Measurements from ENCODE around the gene CYBRD1.
"Not testable (repeated sequence)": the region's sequence is repeated elsewhere in the genome, so short reads cannot be mapped to it uniquely, and the experiment has no call there.

The CYBRD1 gene

DNA sequence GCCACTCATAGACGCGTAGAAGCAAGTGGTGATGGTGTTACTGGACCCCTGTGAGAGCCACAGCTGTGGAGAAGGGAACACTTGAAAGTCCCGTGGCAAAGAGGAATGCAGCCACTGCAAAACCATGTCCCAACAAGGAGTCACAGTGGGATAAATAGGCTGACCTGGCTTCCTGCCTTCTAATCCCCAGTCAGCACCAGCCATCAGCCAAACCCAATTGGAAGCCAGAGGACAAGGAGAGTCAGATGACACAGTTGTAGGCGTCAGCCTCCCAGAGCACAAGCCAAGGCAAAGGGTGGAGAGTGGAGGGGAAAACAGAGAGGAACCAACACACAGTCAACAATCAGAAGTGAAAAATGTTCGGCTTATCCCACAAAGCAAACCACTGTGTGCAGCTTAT is 5.5 kb upstream of the CYBRD1 start:
- Histone ChIP-seq H3K9ac (ENCODE audit: low read length) (no peak overlapping the region), H3K27me3 (ENCODE audit: control insufficient read depth, insufficient read depth, low read length) (peaks cover 11% of the 10 kb centered on the region), H3K27ac (ENCODE audit: low read depth, low read length) (no peak overlapping the region), H3K4me3 (ENCODE audit: low read depth, low read length) (no peak overlapping the region), H3K9me3 (ENCODE audit: control insufficient read depth, insufficient read depth, low read depth, low read length) (no peaks in the 10 kb centered on the region), H3K4me1 (ENCODE audit: control insufficient read depth, insufficient read depth, low read length) (peaks cover 29% of the 10 kb centered on the region), H3K36me3 (ENCODE audit: control insufficient read depth, insufficient read depth, low read length) (no peaks in the 10 kb centered on the region)

DNA sequence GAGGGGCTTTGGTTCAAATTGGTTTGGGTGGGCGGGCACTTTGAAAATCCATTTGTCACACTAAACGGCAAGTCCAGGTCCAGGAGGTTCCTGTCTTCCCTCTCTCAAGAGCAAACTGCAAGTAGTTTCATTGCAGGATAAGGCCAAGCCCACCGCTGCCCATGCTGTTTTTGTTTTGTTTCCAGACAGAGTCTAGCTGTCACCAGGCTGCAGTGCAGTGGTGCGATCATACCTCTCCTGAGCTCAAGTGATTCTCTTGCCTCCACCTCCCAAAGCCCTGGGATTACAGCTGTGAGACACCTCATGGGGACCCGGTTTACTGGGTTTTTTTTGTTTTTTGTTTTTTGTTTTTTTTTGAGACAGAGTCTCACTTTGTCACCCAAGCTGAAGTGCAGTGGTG is 1.8 kb upstream of the CYBRD1 start:
- H3K4me3 ChIP-seq (ENCODE audit: low read depth, low read length): no peak overlapping the region
- H3K27me3 ChIP-seq (ENCODE audit: control insufficient read depth, insufficient read depth, low read length): peaks cover 23% of the 10 kb centered on the region
- H3K9ac ChIP-seq (ENCODE audit: low read length): no peak overlapping the region

DNA sequence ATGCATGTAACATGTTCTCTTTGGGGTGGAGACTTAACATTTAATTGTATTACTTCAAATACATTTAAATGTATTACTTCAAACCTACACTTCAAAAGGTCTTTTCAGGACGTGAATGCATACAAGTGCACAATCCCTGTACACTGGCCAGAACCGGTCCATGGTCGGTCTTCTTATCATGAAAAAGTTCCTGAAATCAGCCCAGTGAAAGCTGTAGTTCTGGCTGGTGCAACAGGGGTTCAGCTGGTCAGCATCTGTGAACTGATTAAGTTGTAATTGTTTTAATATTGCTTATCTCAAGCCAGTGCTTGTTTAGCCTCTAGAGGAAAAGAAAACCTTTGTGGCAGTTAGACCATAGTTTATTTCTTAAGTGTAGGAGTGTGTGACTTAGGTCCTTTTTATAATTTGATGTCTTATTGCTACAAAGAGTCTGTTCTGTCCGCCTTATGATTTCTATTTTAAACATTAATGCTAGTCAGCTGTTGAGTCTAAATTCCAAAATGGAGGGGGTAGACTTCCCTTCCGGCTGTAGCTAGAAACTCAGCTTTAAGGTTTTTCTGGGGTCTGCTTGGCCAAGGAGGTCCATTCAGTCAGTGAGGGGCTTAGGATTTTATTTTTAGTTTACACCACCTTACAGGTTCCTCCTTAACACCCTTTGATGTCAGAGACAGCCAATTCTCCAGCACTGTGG is 768 bp upstream of the CYBRD1 start:
- peak overlapping the region; percentile 94 for H3K4me3 ChIP-seq (ENCODE audit: low read depth, low read length)
- peaks cover 21% of the 10 kb centered on the region for H3K27me3 ChIP-seq (ENCODE audit: control insufficient read depth, insufficient read depth, low read length)
- 0 out of 2 replicates have a peak overlapping the region, but pooled peaks have one; percentile 3 for H3K27ac ChIP-seq (ENCODE audit: low read depth, low read length)
- H3K4me1 ChIP-seq (ENCODE audit: control insufficient read depth, insufficient read depth, low read length): peaks cover 21% of the 10 kb centered on the region
- no peaks in the 10 kb centered on the region for H3K36me3 ChIP-seq (ENCODE audit: control insufficient read depth, insufficient read depth, low read length)
- H3K9me3 ChIP-seq (ENCODE audit: control insufficient read depth, insufficient read depth, low read depth, low read length): no peaks in the 10 kb centered on the region
- peak overlapping the region; percentile 83 for H3K9ac ChIP-seq (ENCODE audit: low read length)

More for the DNA sequence above, 1.8 kb upstream of the CYBRD1 start:
- H3K4me1 ChIP-seq (ENCODE audit: control insufficient read depth, insufficient read depth, low read length): peaks cover 26% of the 10 kb centered on the region
- H3K27ac ChIP-seq (ENCODE audit: low read depth, low read length): no peak overlapping the region
- no peaks in the 10 kb centered on the region for H3K9me3 ChIP-seq (ENCODE audit: control insufficient read depth, insufficient read depth, low read depth, low read length)
- H3K36me3 ChIP-seq (ENCODE audit: control insufficient read depth, insufficient read depth, low read length): no peaks in the 10 kb centered on the region

DNA sequence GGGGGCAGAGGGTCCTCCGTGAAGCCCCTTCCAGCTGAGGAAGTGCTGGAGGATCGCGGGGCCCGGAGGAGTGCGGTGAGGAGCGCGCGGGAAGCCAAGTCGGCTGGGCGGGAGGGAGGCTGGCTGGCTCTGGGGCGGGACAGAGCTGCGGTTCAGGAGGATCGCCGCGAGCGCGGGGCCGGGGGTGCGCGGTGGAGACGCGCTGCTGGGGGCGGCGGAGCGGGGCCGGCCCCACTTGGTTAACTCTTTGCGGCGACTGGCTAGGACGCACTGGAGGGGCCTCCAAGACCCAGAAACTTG is 464 bp downstream of the CYBRD1 start:
- H3K27me3 ChIP-seq (ENCODE audit: control insufficient read depth, insufficient read depth, low read length): peaks cover 21% of the 10 kb centered on the region

DNA sequence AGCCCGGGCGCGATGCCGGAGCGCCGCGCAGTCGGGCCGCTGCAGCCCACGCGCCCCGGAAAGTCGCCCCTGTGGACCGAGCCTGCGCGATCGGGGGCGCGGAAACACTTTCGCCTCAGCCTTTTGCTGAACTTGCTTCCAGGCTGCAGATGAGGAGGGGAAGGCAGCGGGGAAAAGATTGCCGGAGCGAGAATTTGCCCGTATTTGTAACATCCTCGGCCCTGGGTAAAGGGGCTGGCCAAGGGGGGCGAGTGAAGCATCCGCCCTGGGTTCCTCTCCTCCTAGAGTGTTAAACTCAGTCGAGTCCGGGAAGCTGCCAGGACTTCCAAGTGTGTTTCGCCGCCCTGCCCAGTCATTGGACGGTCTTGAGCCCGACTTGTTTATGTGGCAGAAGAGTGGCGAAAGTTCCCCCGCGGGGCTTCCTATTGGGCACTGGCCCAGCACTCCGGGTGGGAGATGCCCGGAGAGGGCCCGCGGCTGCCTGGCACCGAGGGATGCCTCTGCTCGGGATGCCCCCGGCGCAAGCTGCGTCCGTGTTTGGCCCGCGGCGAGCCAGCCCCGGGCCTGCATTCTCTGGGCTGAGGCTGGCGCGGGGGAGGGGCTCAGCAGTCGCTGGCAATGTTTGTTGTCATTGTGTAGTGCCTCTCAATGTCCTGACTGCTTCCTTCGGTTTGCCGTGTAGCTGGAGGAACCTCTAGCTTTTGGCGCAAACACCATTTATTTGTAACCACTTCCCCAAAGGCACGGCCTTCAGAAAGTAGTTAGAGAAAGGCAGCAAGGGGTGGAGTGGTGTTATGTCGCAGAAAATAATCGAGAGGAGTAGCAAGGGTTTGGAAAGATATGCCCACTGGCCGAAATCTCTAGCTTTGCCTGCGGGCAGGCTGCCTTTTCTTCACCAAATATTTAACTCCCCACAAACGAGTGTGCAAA is 1.1 kb downstream of the CYBRD1 start:
- Histone ChIP-seq H3K27ac (ENCODE audit: low read depth, low read length) (peak overlapping the region; percentile 3; the same call in 1 of the 2 replicates), H3K4me3 (ENCODE audit: low read depth, low read length) (peak overlapping the region; percentile 94), H3K9ac (ENCODE audit: low read length) (peak overlapping the region; percentile 83), H3K4me1 (ENCODE audit: control insufficient read depth, insufficient read depth, low read length) (peaks cover 21% of the 10 kb centered on the region), H3K36me3 (ENCODE audit: control insufficient read depth, insufficient read depth, low read length) (no peaks in the 10 kb centered on the region), H3K27me3 (ENCODE audit: control insufficient read depth, insufficient read depth, low read length) (peaks cover 21% of the 10 kb centered on the region), H3K9me3 (ENCODE audit: control insufficient read depth, insufficient read depth, low read depth, low read length) (no peaks in the 10 kb centered on the region)

More for the DNA sequence above, 464 bp downstream of the CYBRD1 start:
- Histone ChIP-seq H3K4me3 (ENCODE audit: low read depth, low read length) (peak overlapping the region; percentile 94), H3K27ac (ENCODE audit: low read depth, low read length) (peak overlapping the region; percentile 3; the same call in 1 of the 2 replicates), H3K4me1 (ENCODE audit: control insufficient read depth, insufficient read depth, low read length) (peaks cover 21% of the 10 kb centered on the region), H3K9me3 (ENCODE audit: control insufficient read depth, insufficient read depth, low read depth, low read length) (no peaks in the 10 kb centered on the region), H3K9ac (ENCODE audit: low read length) (peak overlapping the region; percentile 83), H3K36me3 (ENCODE audit: control insufficient read depth, insufficient read depth, low read length) (no peaks in the 10 kb centered on the region)

DNA sequence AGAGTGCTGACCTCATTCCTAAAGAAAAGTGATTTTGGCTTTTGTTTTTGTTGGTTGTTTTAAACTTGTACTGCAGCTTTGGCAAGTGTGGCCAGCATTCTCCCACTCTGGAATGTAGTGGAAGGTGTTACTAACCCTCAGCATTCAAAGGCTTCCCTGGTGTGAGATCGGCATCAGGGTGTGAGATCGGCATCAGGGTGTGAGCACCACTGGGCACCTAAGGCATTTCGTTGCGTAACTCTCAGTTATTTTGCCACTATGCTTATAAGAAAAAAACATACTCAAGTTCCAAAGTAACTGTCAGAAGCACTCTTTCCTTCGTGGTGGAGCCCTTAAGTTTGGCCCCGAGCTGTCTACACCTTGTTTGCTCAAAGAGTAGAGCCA is 1.7 kb downstream of the CYBRD1 start:
- Histone ChIP-seq H3K9ac (ENCODE audit: low read length) (peak overlapping the region; percentile 83), H3K4me1 (ENCODE audit: control insufficient read depth, insufficient read depth, low read length) (peaks cover 21% of the 10 kb centered on the region), H3K27me3 (ENCODE audit: control insufficient read depth, insufficient read depth, low read length) (peaks cover 21% of the 10 kb centered on the region), H3K4me3 (ENCODE audit: low read depth, low read length) (peak overlapping the region; percentile 94), H3K27ac (ENCODE audit: low read depth, low read length) (no peak overlapping the region), H3K9me3 (ENCODE audit: control insufficient read depth, insufficient read depth, low read depth, low read length) (no peaks in the 10 kb centered on the region), H3K36me3 (ENCODE audit: control insufficient read depth, insufficient read depth, low read length) (no peaks in the 10 kb centered on the region)

DNA sequence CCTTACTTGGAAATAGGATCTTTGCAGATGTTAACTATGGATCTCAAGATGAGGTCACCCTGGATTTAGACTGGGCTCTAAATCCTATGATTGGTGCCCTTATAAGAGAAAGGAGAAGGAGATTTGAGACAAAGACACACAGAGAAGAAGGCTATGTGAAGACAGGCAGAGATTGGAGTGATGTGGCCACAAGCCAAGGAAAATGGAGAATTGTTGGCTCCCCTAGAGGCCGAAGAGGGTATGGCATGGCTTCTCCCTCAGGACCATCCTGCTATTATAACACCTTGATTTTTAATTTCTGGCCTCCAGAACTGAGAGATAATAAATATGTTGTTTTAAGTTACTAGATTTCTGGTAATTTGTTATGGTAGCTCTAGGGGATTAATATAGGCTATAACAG is 7.6 kb downstream of the CYBRD1 start:
- Histone ChIP-seq H3K27me3 (ENCODE audit: control insufficient read depth, insufficient read depth, low read length) (no peaks in the 10 kb centered on the region), H3K36me3 (ENCODE audit: control insufficient read depth, insufficient read depth, low read length) (no peaks in the 10 kb centered on the region)

DNA sequence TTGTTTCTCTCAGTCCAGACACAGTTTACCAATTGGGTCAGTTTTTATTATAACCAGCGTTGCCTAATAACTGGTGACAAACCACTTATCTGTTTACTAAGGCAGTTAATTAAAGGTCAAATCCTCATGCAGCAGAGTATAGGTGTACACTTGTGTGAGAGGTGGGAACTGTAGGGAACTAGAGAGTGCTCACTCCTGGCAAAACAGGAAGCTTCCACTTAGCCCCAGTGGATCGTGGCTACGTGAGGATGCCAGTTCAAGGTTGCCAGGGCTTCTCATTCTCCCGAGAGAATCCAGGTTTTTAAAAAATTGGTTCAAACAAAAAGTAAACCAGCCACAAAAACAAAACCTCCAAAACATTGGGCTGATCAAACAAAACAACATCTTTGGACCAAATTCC is 8.1 kb downstream of the CYBRD1 start:
- no peaks in the 10 kb centered on the region for H3K4me1 ChIP-seq (ENCODE audit: control insufficient read depth, insufficient read depth, low read length)
- H3K4me3 ChIP-seq (ENCODE audit: low read depth, low read length): no peak overlapping the region
- H3K27me3 ChIP-seq (ENCODE audit: control insufficient read depth, insufficient read depth, low read length): no peaks in the 10 kb centered on the region
- no peak overlapping the region for H3K9ac ChIP-seq (ENCODE audit: low read length)
- H3K27ac ChIP-seq (ENCODE audit: low read depth, low read length): no peak overlapping the region
- no peaks in the 10 kb centered on the region for H3K36me3 ChIP-seq (ENCODE audit: control insufficient read depth, insufficient read depth, low read length)
- peaks cover 7% of the 10 kb centered on the region; the same call in 1 of the 2 replicates for H3K9me3 ChIP-seq (ENCODE audit: control insufficient read depth, insufficient read depth, low read depth, low read length)

More for the DNA sequence above, 7.6 kb downstream of the CYBRD1 start:
- no peak overlapping the region for H3K9ac ChIP-seq (ENCODE audit: low read length)
- H3K27ac ChIP-seq (ENCODE audit: low read depth, low read length): no peak overlapping the region
- H3K4me3 ChIP-seq (ENCODE audit: low read depth, low read length): no peak overlapping the region
- no peaks in the 10 kb centered on the region for H3K4me1 ChIP-seq (ENCODE audit: control insufficient read depth, insufficient read depth, low read length)
- H3K9me3 ChIP-seq (ENCODE audit: control insufficient read depth, insufficient read depth, low read depth, low read length): peaks cover 7% of the 10 kb centered on the region; the same call in 1 of the 2 replicates

DNA sequence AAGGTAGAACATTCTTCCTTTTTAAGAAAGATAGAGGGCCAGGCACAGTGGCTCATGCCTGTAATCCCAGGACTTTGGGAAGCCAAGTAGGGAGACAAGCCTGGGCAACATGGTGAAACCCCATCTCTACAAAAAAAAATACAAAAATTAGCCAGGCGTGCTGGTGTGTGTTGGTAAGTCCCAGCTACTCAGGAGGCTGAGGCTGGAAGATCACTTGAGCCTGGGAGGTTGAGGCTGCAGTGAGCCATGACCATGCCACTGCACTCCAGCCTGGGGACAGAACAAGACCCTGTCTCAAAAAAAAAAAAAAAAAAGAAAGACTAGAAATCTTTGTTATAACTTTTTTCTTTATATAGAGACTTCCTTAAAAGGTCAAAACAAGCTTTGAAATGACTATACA is 8.6 kb downstream of the CYBRD1 start:
- not testable (repeated sequence) for H3K9me3 ChIP-seq (ENCODE audit: control insufficient read depth, insufficient read depth, low read depth, low read length); H3K4me3 ChIP-seq (ENCODE audit: low read depth, low read length); H3K9ac ChIP-seq (ENCODE audit: low read length); H3K27me3 ChIP-seq (ENCODE audit: control insufficient read depth, insufficient read depth, low read length); H3K36me3 ChIP-seq (ENCODE audit: control insufficient read depth, insufficient read depth, low read length); H3K27ac ChIP-seq (ENCODE audit: low read depth, low read length); H3K4me1 ChIP-seq (ENCODE audit: control insufficient read depth, insufficient read depth, low read length)

DNA sequence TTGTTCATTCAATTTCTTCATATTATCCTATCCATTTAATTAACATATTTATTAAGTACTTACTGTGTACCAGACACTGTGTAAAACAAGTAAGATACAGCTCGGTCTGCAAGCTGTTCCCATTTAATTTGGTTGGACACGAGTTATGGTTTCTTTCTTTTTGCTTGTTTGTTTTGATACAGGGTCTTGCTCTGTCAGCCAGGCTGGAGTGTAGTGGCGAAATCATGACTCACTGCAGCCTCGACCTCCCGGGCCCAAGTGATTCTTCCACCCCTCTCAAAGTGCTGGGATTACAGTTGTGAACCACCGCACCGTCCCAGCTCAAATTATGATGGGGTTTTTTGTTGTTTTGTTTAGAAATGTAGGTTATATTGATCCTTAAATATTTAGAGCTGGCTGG is 9.0 kb downstream of the CYBRD1 start:
- no peak overlapping the region for H3K4me3 ChIP-seq (ENCODE audit: low read depth, low read length)
- no peak overlapping the region for H3K9ac ChIP-seq (ENCODE audit: low read length)
- H3K27me3 ChIP-seq (ENCODE audit: control insufficient read depth, insufficient read depth, low read length): no peaks in the 10 kb centered on the region
- peaks cover 7% of the 10 kb centered on the region; the same call in 1 of the 2 replicates for H3K9me3 ChIP-seq (ENCODE audit: control insufficient read depth, insufficient read depth, low read depth, low read length)
- H3K36me3 ChIP-seq (ENCODE audit: control insufficient read depth, insufficient read depth, low read length): no peaks in the 10 kb centered on the region
- no peak overlapping the region for H3K27ac ChIP-seq (ENCODE audit: low read depth, low read length)
- no peaks in the 10 kb centered on the region for H3K4me1 ChIP-seq (ENCODE audit: control insufficient read depth, insufficient read depth, low read length)

DNA sequence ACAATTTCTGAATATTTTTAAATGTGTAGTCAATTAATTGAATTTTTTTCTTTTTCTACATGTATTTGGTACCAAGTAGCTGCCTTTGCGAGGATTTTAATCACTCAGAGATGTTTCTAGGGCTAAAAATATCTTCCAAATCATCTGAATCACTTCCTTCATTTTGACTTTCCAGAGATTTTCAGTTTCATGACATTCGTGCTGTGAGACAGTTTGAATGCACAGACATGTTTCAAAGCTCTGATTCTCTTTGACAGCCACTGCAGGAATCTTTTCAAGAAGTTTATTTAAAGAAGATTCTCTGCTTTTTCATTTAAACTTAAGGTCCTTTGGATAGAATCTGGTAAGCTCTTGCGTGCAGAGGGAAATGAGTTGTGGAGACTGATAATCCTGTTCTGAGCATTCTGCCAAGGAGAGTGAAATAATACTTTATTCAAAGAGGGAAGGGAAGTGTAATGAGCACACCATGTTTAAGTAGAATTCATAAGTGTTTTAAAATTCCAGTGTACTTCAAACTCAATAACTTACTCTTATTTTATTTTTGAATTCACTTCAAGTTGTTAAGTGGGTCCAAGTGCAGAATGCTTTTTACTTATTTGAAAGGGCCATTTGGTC is 9.7 kb downstream of the CYBRD1 start:
- H3K36me3 ChIP-seq (ENCODE audit: control insufficient read depth, insufficient read depth, low read length): no peaks in the 10 kb centered on the region
- no peaks in the 10 kb centered on the region for H3K27me3 ChIP-seq (ENCODE audit: control insufficient read depth, insufficient read depth, low read length)
- H3K9me3 ChIP-seq (ENCODE audit: control insufficient read depth, insufficient read depth, low read depth, low read length): peaks cover 7% of the 10 kb centered on the region; the same call in 1 of the 2 replicates
- no peak overlapping the region for H3K9ac ChIP-seq (ENCODE audit: low read length)
- no peaks in the 10 kb centered on the region for H3K4me1 ChIP-seq (ENCODE audit: control insufficient read depth, insufficient read depth, low read length)
- H3K4me3 ChIP-seq (ENCODE audit: low read depth, low read length): no peak overlapping the region
- H3K27ac ChIP-seq (ENCODE audit: low read depth, low read length): no peak overlapping the region

Measured in HUES6 (cell line).